Sigmoid colon (tissue), 7 donors: ENCODE results near the gene COL5A2. TPM values are rescaled to one million over a fixed set of nuclear protein-coding genes. Genes with fewer than 3 reads are reported as not detected.

ENCODE experiments used
- DNase-seq: peaks from one replicate; pipeline ENCODE4 v3.0.0-alpha.2; 2019
- H3K27ac ChIP-seq, 4 donors: fragments of 200-600 bp; sonication (generic); one replicate each; pipeline ENCODE4 v1.5.1; 2016 to 2019; ENCODE audit warnings: mild to moderate bottlenecking in 1 of 4
- H3K27me3 ChIP-seq, 3 donors: fragments of 200-600 bp; sonication (generic); one replicate each; pipeline ENCODE4 v1.5.1; 2019; ENCODE audit warnings: mild to moderate bottlenecking in 1 of 3
- H3K36me3 ChIP-seq, 4 donors: fragments of 200-600 bp; sonication (generic); one replicate each; pipeline ENCODE4 v1.5.1; 2016 to 2019
- H3K4me1 ChIP-seq, 4 donors: fragments of 200-600 bp; sonication (generic); one replicate each; pipeline ENCODE4 v1.5.1; 2017 to 2019
- H3K4me3 ChIP-seq, 4 donors: fragments of 200-600 bp; sonication (generic); one replicate each; pipeline ENCODE4 v1.5.1; 2017 to 2019; ENCODE audit warnings: mild to moderate bottlenecking in 2 of 4, moderate library complexity in 1 of 4
- H3K9me3 ChIP-seq, 4 donors: fragments of 200-600 bp in 3 of 4; sonication (generic) in 3 of 4; one replicate each; pipeline versions ENCODE4 v1.5.1 to v1.6.1; 2013 to 2019
- CTCF ChIP-seq, 4 experiments: fragments of 450-650 bp in 3 of 4; fragments of 200-600 bp in 1 of 4; IDR thresholded peaks; one replicate each; pipeline ENCODE4 v1.5.1; 2016 to 2019; ENCODE audit warnings: antibody characterized with exemption in 4 of 4, mild to moderate bottlenecking in 3 of 4, moderate library complexity in 2 of 4
- EP300 ChIP-seq, 4 donors: sonication (generic); formaldehyde crosslinking; IDR thresholded peaks; one replicate each; pipeline ENCODE4 v1.6.1; 2017; ENCODE audit warnings: antibody characterized with exemption in 4 of 4
- POLR2A ChIP-seq, 2 donors: fragments of 450-650 bp; IDR thresholded peaks; one replicate each; pipeline ENCODE4 v1.6.1; 2016; ENCODE audit warnings: antibody characterized with exemption in 2 of 2, mild to moderate bottlenecking in 2 of 2, moderate library complexity in 2 of 2
- POLR2AphosphoS5 ChIP-seq, 4 donors: sonication (generic); formaldehyde crosslinking; IDR thresholded peaks; one replicate each; pipeline ENCODE4 v1.6.1; 2017; ENCODE audit warnings: antibody characterized with exemption in 4 of 4
- WGBS, 2 donors: extraction: QIAGEN DNeasy Blood & Tissue Kit; methylation state at CpG; one replicate each; pipeline ENCODE4 v1.1.7; 2013; 5-methylcytosine and 5-hydroxymethylcytosine counted together
- intact Hi-C: fragments of 100-400 bp; cut with DNase I; formaldehyde crosslinking; loops from one replicate; pipeline ENCODE4 v1.15.1; 2023
- polyA plus RNA-seq, 3 donors: library from polyadenylated mRNA; stranded (reverse); fragments of 200-250 nt; gene quantifications; one replicate each; pipeline ENCODE4 v1.2.3, GENCODE V29; 2013
- total RNA-seq, 4 donors: library from RNA; depleted of rRNA; stranded (reverse); fragments of >200 nt; gene quantifications; one replicate each; pipeline ENCODE4 v1.1.0, GENCODE V29; 2016
- donor health status: healthy with polysubstance abuse.
- donor health status: Bipolar disorder and iron deficiency.
- donor health status: healthy.

Gene COL5A2
- total and polyA plus RNA-seq, 7 donors, result 3.6 to 164 (median 60.9) TPM

- H3K4me1 ChIP-seq, result peaks cover 0 to 4% (median 0%) of the 10 kb centered on the region in 4 donors
- TF ChIP-seq POLR2AphosphoS5 (IDR thresholded peaks at IDR 0.05), result no peak
- no peak for TF ChIP-seq POLR2A (IDR thresholded peaks at IDR 0.05)
- TF ChIP-seq EP300 (IDR thresholded peaks at IDR 0.05), result no peak
- TF ChIP-seq CTCF (IDR thresholded peaks at IDR 0.05), result no peak
- 16 to 69% methylated on average over 4 of the region's 4 CpGs for whole genome bisulfite sequencing, 2 donors
- no peak for DNase-seq
- no peaks in the 10 kb centered on the region for H3K9me3 ChIP-seq
- H3K27ac ChIP-seq, result no peak overlapping the region
- no peak overlapping the region for H3K4me3 ChIP-seq
- H3K36me3 ChIP-seq, result no peaks in the 10 kb centered on the region
- intact Hi-C loops, result no loop called here
- no peaks in the 10 kb centered on the region for H3K27me3 ChIP-seq
Measured at GRCh38 chr2:189203177-189203799, 23.7 kb upstream of the COL5A2 start.

DNA sequence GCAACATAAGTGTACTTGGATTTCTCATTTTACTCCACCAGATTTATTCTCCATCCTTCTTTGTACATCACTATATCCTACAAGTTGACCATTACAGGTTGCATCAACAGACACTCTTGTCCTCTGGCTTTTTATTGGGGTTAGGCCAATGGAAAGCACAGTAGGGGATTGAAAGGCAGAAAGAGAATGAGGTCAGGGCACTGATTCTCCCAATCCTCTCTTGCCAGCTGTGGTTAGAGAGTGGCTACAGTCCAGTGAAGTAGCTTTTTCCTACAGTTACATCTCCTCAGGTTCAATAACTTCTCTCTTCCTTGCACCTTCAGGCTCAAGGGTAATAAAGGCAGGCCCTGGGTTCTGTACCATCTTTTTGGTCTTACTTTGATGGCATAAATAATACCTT lies 20.2 kb upstream of the COL5A2 start:
- H3K36me3 ChIP-seq, result no peaks in the 10 kb centered on the region
- no peak overlapping the region for H3K4me3 ChIP-seq
- no peaks in the 10 kb centered on the region for H3K9me3 ChIP-seq
- no peak for DNase-seq
- peaks cover 0 to 4% (median 0%) of the 10 kb centered on the region in 4 donors for H3K4me1 ChIP-seq
- no peak for TF ChIP-seq CTCF (IDR thresholded peaks at IDR 0.05)
- no peak overlapping the region for H3K27ac ChIP-seq
- H3K27me3 ChIP-seq, result no peaks in the 10 kb centered on the region
- intact Hi-C loops, result no loop called here

GRCh38 chr2:189192766-189193165 lies 13.2 kb upstream of the COL5A2 start:
- DNase-seq, result no peak
- 93 to 98% methylated on average over 1 of the region's 1 CpG for WGBS, 2 donors
- no peak for TF ChIP-seq POLR2A (IDR thresholded peaks at IDR 0.05)
- no peak for TF ChIP-seq POLR2AphosphoS5 (IDR thresholded peaks at IDR 0.05)
- TF ChIP-seq CTCF (IDR thresholded peaks at IDR 0.05), result no peak
- no peak for TF ChIP-seq EP300 (IDR thresholded peaks at IDR 0.05)

GRCh38 chr2:189191766-189192165 lies 12.2 kb upstream of the COL5A2 start:
- H3K4me1 ChIP-seq, result no peaks in the 10 kb centered on the region
- H3K4me3 ChIP-seq, result no peak overlapping the region
- no peak overlapping the region for H3K27ac ChIP-seq
- H3K9me3 ChIP-seq, result no peaks in the 10 kb centered on the region
- no peak for TF ChIP-seq CTCF (IDR thresholded peaks at IDR 0.05)
- TF ChIP-seq EP300 (IDR thresholded peaks at IDR 0.05), result no peak
- no peak for TF ChIP-seq POLR2A (IDR thresholded peaks at IDR 0.05)
- TF ChIP-seq POLR2AphosphoS5 (IDR thresholded peaks at IDR 0.05), result no peak
- intact Hi-C loops, result no loop called here
- H3K27me3 ChIP-seq, result no peaks in the 10 kb centered on the region
- H3K36me3 ChIP-seq, result no peaks in the 10 kb centered on the region
- DNase-seq, result no peak

More at GRCh38 chr2:189192766-189193165, 13.2 kb upstream of the COL5A2 start:
- H3K27me3 ChIP-seq, result no peaks in the 10 kb centered on the region
- H3K9me3 ChIP-seq, result no peaks in the 10 kb centered on the region
- no peaks in the 10 kb centered on the region for H3K36me3 ChIP-seq
- intact Hi-C loops, result no loop called here
- no peak overlapping the region for H3K4me3 ChIP-seq
- no peaks in the 10 kb centered on the region for H3K4me1 ChIP-seq
- no peak overlapping the region for H3K27ac ChIP-seq

DNA sequence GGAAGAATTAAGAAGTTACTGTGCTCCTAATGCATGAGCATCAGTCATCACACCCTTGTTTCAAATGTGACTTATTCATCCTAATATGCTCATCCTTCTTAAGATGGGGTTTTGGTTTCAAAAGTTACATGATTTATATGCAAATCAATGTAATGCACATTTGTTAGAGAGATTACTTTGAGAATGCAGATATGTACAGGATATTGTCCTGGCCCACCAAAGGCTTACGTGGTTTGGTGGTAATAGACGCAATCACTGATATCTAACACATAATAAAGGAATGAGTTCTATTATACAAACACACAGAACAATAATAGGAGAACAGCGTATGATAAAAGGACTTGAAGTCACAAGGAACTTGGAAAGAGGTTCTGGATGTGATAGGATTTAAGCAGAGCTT lies 11.1 kb upstream of the COL5A2 start:
- intact Hi-C loops, result no loop called here
- TF ChIP-seq POLR2A (IDR thresholded peaks at IDR 0.05) (no peak), EP300 (IDR thresholded peaks at IDR 0.05) (no peak), CTCF (IDR thresholded peaks at IDR 0.05) (no peak), POLR2AphosphoS5 (IDR thresholded peaks at IDR 0.05) (no peak)
- Histone ChIP-seq H3K27me3 (no peaks in the 10 kb centered on the region), H3K27ac (no peak overlapping the region), H3K9me3 (no peaks in the 10 kb centered on the region), H3K36me3 (no peaks in the 10 kb centered on the region), H3K4me1 (no peaks in the 10 kb centered on the region), H3K4me3 (no peak overlapping the region)
- DNase-seq, result no peak
- WGBS, 2 donors, result 68 to 87% methylated on average over 3 of the region's 3 CpGs
